GM19372 (cell line): ENCODE data around the gene MTA3.
A peak's percentile ranks its signal among the peaks of the same experiment; 100 is the strongest.
"Not testable (repeated sequence)": the region's sequence is repeated elsewhere in the genome, so short reads cannot be mapped to it uniquely, and the experiment has no call there.

ENCODE experiments used
- ATAC-seq: cut with Tn5 transposase; IDR thresholded peaks from one replicate; pipeline ENCODE4 v1.9.1; 2021; ENCODE audit warnings: mild to moderate bottlenecking, low read depth, moderate library complexity; ENCODE audit not compliant: unreplicated experiment

The MTA3 gene

DNA sequence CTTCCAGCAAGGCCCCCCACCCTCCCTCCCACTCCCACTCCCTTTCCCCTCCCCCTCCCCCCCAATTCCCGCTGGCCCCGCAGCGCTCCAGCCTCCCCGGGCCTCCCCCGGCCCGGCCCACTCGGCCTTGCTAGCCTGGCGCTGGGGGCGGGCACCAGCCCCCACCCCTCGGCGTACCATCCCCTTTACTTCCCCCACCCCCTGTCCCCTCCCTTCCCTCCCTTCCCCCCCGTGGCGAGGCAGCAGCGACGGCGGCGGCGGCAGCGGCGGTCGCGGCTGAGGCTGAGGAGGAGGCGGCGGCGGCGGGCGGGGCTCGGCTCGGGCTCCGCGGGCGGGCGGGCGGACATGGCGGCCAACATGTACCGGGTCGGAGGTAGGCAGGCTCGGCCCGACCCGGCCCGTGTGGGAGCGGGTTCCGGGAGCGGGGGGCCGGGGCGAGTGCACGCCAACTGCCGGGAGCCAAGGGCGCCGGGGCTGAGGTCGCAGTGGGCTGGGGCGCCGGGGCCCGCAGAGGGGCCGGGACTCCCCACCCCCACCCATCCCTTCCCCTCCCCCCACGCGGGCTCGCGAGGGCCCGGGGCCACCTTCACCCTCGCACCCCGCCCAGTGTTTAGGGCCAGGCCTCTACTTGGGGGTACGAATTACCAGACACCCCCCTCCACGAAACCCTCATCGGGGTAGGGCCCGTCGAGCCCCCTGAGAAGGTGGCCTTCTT lies at the start of gene MTA3:
TSS of gene MTA3 (plus strand) at position 232 of the 715 bp plus-strand sequence. CDS start at position 346, 114 bp downstream.
- ATAC-seq = peak; percentile 62

DNA sequence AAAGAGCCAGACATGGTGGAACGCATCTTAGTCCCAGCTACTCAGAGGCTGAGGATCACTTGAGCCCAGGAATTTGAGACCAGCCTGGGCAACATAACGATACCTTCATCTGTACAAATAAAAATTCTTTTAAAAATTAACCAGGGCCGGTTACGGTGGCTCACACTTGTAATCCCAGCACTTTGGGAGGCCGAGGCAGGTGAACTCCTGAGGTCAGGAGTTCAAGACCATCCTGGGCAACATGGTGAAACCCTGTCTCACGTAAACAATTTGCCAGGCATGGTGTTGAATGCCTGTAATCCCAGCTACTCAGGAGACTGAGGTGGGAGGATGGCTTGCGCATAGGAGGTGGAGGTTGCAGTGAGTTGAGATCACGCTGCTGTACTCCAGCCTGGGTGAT lies 48.8 kb upstream of the MTA3 start:
- no peak for ATAC-seq

GRCh38 chr2:42522035-42522434 lies 46.4 kb upstream of the MTA3 start:
- no peak for ATAC-seq

- no peak for ATAC-seq
Observed at GRCh38 chr2:42523341-42523740, 45.1 kb upstream of the MTA3 start.

DNA sequence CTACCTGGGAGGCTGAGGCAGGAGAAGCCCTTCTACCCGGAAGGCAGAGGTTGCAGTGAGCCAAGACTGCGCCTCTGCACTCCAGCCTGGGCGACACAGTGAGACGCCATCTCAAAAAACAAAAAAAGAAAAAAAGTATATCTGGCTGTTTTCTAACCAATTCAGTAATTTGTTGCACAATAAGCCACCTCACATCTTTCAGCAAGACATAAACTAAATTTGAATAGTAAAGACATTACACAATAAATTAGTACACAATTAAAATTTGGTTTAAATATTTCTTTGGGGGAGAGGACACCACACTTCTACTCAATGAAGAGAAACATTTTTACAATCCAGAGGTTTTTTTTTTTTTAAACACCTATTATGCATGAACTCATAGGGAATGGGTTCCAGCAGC lies 36.0 kb upstream of the MTA3 start:
- ATAC-seq = no peak

- ATAC-seq = no peak
Observed at GRCh38 chr2:42537493-42537892, 30.9 kb upstream of the MTA3 start.

- no peak for ATAC-seq
Observed at GRCh38 chr2:42542871-42543270, 25.6 kb upstream of the MTA3 start.

DNA sequence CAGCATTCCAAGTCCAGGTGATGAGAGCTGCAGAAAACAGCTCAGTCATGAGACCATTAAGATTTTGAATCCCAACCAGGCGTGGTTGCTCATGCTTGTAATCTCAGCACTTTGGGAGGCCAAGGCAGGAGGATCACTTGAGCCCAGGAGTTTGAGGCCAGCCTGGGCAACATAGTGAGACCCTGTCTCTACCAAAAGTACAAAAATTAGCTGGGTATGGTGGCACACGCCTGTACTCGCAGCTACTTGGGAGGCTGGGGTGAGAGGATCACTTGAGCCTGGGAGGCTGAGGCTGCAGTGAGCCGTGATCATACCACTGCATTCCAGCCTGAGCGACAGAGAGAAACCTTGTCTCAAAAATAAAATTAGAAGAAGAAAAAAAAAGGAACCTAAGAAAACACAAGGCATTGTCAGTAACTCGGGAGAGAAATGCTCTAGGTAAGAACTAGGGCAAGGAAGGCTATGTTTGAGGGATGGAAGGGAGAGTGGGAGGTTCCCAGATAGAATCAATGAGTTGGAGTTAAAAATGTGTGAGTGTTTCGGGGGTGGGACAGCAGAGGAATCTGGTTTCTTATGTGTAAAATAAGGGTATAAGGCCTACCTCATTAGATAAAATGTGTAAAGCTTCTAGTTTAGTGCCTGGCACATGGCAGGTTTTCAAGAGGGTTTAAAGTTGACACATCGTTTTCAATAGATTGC lies 23.3 kb upstream of the MTA3 start:
- no peak for ATAC-seq

DNA sequence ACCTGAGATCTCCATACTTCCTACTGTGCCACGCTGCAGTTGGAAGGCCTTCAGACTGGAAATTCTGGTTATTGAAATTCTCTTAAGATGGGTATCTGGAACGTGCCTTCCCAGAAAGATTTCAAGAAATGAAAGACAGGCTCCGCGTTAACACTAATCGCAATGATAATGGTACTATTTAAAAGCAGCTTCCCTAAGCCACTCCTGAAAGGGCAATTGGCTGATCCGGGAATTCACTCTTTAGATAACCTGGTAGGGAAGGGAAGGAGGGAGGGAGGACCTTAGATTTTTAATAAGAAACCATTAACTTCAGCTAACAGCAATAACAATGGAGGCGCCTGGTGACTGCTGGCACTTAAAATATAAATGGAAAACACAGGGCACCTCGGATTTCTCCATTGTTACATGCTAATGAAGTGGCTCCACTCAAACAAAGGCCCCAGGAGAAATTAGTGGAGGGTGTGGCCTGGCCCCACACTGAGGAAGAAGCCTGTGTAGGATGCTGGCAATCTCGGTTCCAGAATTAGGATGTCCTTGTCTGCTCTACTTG lies 22.5 kb upstream of the MTA3 start:
- no peak for ATAC-seq

DNA sequence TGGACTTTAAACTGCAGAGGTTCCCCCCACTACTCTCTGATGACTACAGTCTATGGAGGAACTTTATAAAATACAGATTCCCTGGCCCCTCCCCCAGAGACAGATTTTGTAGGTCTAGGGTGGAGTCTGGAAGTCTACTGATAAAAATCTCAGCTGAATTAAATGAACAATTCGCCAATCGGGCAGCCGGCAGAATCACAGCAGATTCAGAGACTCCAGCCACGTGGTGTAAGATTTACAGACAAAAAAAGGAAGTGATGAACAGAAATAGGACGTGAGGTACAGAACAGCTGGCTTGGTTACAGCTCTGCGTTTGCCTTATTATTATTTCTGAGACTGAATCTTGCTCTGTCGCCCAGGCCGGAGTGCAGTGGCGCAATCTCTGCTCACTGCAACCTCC lies 21.4 kb upstream of the MTA3 start:
- no peak for ATAC-seq

GRCh38 chr2:42547446-42548295 lies 20.8 kb upstream of the MTA3 start:
- ATAC-seq = no peak

DNA sequence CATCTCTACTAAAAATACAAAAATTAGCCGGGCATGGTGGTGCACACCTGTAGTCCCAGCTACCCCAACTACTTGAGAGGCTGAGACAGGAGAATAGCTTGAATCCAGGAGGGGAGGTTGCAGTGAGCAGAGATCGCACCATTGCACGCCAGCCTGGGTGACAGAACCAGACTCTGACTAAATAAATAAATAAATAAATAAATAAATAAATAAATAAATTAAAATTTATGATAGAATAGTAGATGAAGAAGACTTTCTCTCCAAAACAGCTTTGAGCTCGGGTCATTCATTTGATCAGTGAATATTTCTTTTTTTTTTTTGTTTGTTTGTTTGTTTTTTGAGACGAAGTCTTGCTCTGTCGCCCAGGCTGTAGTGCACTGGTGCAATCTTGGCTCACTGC lies 17.6 kb upstream of the MTA3 start:
- no peak for ATAC-seq

- no peak for ATAC-seq
Observed at GRCh38 chr2:42554392-42554791, 14.0 kb upstream of the MTA3 start.

DNA sequence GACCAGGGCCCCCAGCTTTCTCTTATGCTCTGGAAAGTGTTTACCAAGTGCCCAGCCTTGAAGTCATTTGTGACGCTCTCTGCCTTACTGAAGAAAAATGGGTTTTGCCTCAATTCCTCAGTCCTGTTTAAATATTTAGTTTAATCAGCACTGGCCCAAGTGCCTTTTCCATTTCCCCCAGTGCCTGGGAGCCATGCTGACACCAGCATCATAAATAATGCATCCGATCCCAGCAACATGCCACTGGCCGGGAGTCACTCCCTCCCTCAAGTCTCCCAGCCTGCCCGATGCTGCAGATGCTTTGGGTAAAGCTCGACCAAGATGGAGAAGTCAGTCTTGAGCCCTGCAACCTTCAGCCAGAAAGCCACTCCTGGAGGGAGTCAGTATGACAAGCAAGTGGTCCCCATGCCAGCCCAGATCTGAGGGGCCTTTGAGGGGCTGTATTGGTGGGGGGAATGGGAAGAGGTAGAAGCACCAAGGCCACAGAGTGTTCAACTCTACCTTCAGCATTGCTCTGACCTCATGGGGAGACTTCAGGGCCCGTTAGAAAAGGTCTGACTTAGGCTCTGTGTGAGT lies 12.0 kb upstream of the MTA3 start:
- no peak for ATAC-seq

GRCh38 chr2:42557306-42557705 lies 11.1 kb upstream of the MTA3 start:
- ATAC-seq = no peak

GRCh38 chr2:42558827-42559226 lies 9.6 kb upstream of the MTA3 start:
- no peak for ATAC-seq

GRCh38 chr2:42560133-42560532 lies 8.3 kb upstream of the MTA3 start:
- not testable (repeated sequence) for ATAC-seq

DNA sequence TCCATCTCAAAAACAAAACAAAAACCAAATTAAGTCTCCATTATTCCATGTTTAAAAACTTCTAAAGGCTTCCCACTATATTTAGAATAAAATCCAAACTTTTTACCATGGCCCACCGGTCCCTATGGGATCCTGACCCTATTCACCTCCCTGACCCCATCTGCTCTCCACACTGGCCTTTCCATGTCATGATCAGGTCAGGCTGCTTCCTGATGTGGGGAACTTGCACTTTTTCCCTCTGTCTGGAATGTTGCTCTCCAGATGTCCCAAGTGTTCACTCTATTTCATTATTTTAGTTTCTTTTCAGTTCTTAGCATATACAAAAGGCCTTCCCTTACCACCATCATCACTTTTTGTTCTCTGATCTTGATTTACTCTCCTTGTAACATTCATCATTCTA lies 7.5 kb upstream of the MTA3 start:
- no peak for ATAC-seq

GRCh38 chr2:42562474-42563144 lies 5.8 kb upstream of the MTA3 start:
- ATAC-seq = no peak

- ATAC-seq = no peak
Observed at GRCh38 chr2:42566025-42566424, 2.4 kb upstream of the MTA3 start.
